OCI-M2 (cell line): Measurements from ENCODE around the gene RAMAC.
"Not testable (repeated sequence)": the region's sequence is repeated elsewhere in the genome, so short reads cannot be mapped to it uniquely, and the experiment has no call there.

Source experiments
- DNase-seq: peaks from one replicate; lab custom pipeline; 2025; ENCODE audit not compliant: unreplicated experiment; lab: John Stamatoyannopoulos, UW

The RAMAC gene

GRCh38 chr15:82966671-82967071 lies 19.3 kb upstream of the RAMAC start:
- no peak for DNase-seq

DNA sequence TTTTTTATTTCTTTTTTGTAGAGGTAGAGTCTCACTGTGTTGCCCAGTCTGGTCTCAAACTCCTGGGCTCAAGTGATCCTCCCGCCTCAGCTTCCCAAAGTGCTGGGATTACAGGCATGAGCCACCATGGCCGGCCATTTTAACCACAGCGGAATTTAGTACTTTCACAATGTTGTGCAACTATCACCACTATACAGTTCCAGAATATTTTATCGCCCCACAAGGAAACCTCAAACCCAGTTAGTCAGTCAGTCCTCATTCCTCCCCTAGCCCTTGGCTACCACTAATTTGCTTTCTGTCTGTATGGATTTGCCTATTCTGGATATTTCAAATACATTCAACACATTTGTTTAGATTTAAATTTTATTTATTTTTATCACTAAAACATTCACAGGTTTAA lies 17.9 kb upstream of the RAMAC start:
- no peak for DNase-seq

DNA sequence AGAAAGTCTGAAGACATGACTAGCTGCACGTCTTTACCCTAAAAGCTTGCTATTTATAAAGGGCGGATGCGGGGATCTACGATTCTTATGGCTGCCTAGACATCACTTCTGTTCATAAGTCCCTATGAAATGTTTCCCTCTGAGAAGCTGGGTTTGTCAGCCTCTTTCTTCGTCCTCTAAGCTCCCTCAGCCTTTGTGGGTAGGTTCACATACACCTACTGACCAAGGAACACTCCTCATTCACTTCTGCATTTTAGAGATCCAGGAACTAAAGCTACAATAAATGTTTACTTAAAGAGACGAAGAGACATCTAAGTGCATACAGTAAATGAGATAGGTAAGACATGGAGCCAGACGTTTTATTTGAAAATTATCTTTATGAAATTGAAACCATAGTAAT lies 16.7 kb upstream of the RAMAC start:
- DNase-seq: no peak

DNA sequence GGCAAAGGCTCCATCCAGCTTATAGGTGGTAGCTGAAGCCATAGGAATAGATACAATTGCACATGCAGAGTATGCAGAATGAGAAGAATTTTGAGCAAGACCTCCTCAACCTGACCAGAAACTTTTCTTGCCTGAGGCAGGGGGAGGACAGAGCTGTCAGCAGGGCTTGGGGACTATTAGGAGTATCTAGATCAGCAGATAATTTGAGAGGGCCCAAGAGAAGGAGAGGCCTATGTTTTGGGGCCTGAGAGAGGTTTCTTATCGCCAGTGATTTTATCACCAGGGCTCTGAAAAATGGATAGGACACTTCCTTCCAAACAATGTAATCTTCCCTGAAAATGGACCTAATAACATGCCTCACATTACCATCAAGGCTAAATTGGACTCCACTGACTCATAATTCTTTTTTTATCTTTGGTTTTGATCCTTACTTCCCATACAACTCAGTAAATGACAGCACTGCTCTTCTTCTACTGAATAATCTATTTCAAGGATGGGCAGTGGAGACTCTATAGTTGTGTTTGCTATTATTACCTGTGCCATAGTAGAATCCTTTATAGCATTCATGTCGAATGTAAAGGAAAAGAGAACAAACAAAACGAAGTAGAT lies 15.8 kb upstream of the RAMAC start:
- DNase-seq: no peak

- DNase-seq: no peak
Observed at GRCh38 chr15:82970696-82971095, 15.3 kb upstream of the RAMAC start.

DNA sequence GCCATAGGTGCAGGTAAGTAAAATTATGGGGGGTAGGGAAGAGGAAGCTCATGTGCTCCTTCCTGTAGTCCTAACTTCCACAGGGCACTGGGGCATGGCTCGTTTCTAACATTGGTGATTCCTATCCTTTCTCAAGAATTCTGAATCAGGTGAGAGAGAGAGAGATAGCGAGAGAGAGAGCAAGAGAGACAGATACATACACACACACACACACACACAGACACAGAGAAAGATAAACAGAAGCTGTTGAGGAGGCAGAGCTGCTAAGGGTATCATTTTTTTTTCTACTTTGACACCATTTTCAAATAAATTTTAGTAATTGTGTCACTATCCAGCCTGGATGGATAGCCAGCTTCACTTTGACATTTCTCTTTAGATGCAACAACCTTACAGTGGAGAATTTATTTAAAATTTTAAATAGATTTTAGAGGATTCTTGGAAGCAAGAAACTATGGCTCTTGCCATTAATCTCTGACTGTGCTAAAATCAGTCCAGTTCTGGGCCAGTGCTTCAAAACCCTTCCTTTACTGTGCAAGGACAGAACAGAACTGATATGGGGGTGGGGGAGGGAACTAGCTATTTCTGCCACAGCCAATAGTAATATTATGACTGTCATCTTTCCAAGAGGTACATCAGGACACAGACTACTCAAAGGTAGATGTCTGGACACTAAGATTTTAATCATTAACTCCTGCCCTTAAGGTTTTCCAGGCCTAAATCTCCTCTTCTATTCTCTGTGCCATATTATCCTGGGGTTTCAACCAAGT lies 14.6 kb upstream of the RAMAC start:
- DNase-seq: no peak

- DNase-seq: no peak
Observed at GRCh38 chr15:82972990-82973389, 13.0 kb upstream of the RAMAC start.

DNA sequence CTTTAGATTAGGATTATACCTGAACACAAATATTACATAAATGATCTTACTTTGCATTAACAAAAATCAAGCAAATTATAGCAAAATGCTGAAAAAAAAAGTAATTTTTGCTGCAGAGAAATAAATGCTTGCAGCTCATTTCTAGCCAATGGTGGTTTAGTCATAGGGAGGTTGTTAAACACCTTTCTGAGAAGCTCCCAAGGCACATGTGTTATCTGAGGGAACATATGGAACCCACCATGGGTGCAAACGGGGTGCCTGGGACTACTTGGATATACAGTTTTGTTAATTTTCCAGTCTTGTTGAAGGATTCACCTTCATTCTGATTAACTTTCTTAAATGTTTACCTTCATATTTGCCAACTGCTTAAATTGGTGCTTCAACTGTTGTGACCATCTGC lies 8.9 kb upstream of the RAMAC start:
- no peak for DNase-seq

DNA sequence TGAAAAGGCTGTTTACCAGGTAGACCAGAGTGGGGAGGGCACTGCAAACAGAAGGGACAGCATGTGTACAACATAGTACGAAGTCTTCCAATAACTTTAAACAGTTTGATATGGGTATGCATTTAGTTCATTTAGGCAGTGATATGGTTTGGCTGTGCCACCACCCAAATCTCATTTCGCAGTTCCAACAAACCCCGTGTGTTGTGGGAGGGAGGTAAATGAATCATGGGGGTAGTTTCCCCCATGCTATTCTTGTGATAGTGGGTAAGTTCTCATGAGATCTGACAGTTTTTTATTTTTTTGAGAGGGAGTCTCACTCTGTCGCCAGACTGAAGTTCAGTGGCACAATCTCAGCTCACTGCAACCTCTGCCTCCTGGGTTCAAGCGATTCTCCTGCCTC lies 7.6 kb upstream of the RAMAC start:
- DNase-seq: no peak

- no peak for DNase-seq
Observed at GRCh38 chr15:82979726-82980125, 6.3 kb upstream of the RAMAC start.

- no peak for DNase-seq
Observed at GRCh38 chr15:82980981-82981380, 5.0 kb upstream of the RAMAC start.

DNA sequence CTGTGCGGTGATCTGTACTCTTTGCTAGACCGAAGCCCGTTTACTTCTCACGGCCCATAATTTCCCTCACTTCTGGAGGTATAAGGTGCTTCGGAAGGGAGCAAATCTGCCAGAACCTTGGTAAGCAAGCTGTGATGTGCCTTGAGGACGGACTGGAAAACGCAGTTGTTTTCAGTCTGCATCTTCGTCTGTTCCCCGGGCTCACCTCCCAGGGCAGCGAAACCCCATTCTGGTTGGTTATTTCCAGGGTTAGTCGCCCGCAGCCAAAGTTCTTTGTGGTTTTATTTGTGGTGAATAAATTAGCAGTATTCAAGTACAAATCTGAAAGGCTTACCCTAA lies 401 bp downstream of the RAMAC start:
- no peak for DNase-seq

DNA sequence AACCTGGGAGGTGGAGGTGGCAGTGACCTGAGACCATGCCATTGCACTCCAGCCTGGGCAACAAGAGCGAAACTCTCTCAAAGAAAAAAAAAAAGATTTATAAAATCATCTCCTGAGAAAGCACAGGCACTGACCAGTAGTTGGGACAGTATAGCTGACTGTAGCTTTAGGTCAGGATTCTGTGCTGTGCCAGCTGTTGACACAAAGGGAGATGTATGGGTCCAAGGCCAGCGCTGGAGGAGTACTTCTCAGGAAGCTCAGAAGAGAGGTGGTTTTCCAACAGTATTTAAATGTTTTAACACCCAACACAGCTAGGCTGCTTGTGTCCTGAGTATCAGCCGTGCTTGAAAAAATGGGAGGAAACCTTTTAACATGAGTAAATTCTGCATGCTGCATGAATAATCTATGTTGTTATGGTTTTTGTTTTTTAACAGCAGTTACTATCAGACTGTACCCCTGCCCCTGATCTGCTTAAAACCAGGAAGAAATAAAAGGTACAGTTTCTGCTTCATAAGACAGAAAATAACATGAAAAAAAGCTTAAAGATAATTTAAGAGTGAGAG lies 6.5 kb downstream of the RAMAC start:
- no peak for DNase-seq

- DNase-seq: no peak
Observed at GRCh38 chr15:82993144-82993543, 7.1 kb downstream of the RAMAC start.

DNA sequence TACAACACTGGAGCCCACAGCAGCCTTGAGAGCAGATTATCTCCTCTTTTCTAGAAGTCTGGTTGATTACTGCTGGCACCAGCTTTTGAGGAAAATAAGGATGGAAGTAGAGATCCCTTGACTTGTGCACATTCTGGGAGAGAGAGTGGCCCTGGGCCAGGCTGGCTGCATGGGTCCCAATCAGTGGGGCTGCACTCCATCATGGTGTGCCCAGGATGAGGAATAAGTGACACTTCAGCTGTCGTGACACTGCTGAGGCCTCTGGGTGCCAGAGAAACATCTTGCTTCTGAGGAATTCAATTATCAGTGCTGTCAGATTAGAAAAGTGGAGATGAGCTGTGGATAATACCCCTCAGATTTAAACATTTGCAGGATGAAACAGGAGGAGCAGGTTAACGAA lies 9.1 kb downstream of the RAMAC start:
- no peak for DNase-seq

DNA sequence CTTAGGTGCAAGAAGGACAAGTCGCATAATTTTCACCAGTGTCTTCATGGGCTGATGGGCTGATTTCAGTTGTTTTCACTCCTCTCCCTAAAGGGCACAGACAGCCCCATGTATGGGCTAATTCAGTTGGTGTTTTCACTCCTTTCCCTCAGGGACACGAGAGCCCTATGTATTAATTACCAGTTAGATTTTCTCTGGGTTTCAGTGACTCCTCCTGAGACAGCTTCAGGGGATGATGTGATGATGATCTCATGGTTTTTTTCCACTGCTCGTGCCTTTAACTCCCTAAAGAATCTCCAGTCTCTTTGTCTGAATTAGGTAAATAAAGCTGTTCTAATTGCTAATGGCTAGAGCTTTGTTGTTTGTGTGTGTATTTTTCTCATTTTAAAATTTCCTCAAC lies 9.9 kb downstream of the RAMAC start:
- DNase-seq: no peak

- no peak for DNase-seq
Observed at GRCh38 chr15:82999426-82999825, 13.4 kb downstream of the RAMAC start.

DNA sequence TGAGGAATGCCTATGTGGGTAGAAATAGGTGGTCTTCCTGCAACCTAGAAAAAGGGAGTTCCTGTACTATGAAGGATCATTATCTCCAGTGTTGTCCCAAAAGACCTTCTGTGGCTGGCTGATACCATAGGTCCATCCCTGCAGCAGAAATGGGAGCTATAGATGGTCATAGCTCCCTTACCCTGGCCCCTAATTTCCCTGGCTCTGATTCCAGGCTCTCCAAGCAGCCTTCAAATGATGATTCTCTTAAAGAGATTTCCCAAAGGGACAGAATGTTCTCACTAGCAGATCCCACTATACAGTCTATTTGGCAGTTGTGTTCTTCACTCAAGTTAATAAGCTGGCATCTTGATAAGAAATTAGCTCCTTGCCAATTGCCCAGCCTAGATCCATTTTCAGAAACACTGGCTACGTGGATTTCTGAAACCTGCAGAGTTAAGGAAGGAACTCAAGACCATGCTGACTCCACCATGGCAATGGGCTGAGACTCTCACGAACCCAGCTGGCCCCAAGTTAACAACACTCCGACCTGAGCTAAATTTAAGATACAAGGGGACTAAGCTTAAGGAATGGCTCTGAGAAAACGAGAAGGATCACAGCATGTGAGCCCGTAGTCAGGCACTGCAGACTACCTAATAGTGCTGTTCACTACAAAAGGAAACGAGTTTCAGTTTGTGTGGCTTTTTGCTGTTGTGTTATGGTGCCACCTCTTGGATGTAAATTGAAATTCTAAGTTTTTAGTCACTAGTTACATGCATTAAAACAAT lies 14.1 kb downstream of the RAMAC start:
- DNase-seq: no peak

GRCh38 chr15:83000672-83001031 lies 14.6 kb downstream of the RAMAC start:
- DNase-seq: not testable (repeated sequence)

GRCh38 chr15:83010709-83011270 lies 24.8 kb downstream of the RAMAC start:
- peak; percentile 7 for DNase-seq

DNA sequence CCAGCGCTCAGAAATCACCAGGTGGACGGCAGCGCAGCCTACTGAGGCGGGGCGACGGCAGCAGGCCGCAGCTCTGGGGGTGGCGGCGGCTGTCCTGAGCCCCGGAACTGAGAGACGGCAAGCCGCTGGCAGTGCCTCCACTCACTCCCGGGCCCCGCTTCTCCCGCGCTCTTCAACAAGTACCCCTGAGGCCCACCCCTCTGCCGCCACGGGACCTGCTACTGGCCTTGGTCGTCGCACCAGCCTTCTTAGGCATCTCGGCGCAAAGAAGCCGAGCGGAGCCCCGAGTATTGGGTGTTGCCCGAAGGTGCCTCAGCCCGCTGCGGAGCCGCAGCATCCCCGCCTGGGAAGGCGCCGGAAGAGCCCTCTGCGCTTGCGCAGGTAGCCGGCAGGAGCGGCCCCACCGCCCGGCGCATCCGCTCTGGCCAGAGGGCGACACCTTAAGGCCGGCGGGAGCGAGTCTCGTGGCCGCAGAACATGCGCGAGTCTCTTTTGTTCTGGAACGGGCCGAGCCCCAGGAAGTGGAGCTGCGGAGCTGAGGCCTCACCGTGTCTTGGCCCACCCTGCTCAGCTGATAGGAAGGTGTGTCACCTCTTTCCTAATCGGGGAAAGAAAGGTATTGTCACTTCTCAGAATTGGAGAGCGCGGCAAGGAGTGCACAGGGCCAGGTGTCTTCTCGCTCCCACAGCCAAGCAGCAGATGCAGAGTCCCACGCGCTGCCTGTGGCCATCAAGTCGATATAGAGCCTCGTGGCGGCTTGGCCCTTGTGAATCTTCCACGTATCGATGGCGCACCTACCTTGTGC lies 25.5 kb downstream of the RAMAC start, which contains the start of gene C15orf40:
Gene C15orf40, minus strand, starts transcription at position 369 of the 805 bp plus-strand sequence. Its CDS starts 32 bp downstream, at position 337.
- peak; percentile 14 for DNase-seq
